Astrocyte of the cerebellum (primary cell): ENCODE results near the gene CRACR2B.

Experiments used
- DNase-seq: peaks from one replicate; pipeline ENCODE4 v3.0.0-alpha.2; 2011; ENCODE audit warnings: low read depth
- H3K4me3 ChIP-seq: 2 replicates; pipeline ENCODE4 v1.5.1; 2011; ENCODE audit warnings: mild to moderate bottlenecking, low read depth, low read length, moderate library complexity
- CTCF ChIP-seq: IDR thresholded peaks from 2 replicates; pipeline ENCODE4 v1.5.1; 2012; ENCODE audit warnings: low read length, low read depth, moderate library complexity, mild to moderate bottlenecking; ENCODE audit errors: missing control alignments
- in situ Hi-C: cut with HindIII; loops from 2 replicates; pipeline ENCODE4 v1.10.0; 2017; ENCODE audit warnings: low sequenced_read_pairs

CRACR2B gene

GRCh38 chr11:843086-843734 lies 15.5 kb downstream of the CRACR2B start:
- H3K4me3 ChIP-seq = peak overlapping the region; percentile 94
- DNase-seq = no peak
- in situ Hi-C loops = no loop called here
- TF ChIP-seq CTCF = no peak

- in situ Hi-C loops = no loop called here
- H3K4me3 ChIP-seq = peak overlapping the region; percentile 94
- no peak for TF ChIP-seq CTCF
- peak; percentile 91 for DNase-seq
Observed at GRCh38 chr11:843818-844692, 16.3 kb downstream of the CRACR2B start.

- no peak for TF ChIP-seq CTCF
- in situ Hi-C loops = no loop called here
- peak overlapping the region; percentile 94 for H3K4me3 ChIP-seq
- DNase-seq = peak; percentile 88
Observed at GRCh38 chr11:844693-845644, 17.2 kb downstream of the CRACR2B start.

GRCh38 chr11:845872-846495 lies 18.3 kb downstream of the CRACR2B start:
- H3K4me3 ChIP-seq = peak overlapping the region; percentile 5

GRCh38 chr11:846496-847098 lies 18.9 kb downstream of the CRACR2B start:
- no peak for TF ChIP-seq CTCF
- no peak overlapping the region for H3K4me3 ChIP-seq
- in situ Hi-C loops = no loop called here
- no peak for DNase-seq

More at GRCh38 chr11:845872-846495, 18.3 kb downstream of the CRACR2B start:
- no peak for DNase-seq
- in situ Hi-C loops = no loop called here
- TF ChIP-seq CTCF = no peak
